Stimulated activated CD8-positive, alpha-beta memory T cell treated with anti-CD3 and anti-CD28 coated beads, Interleukin-7, amount 100 ng/mL, for 4 hours (primary cell): Measurements from ENCODE around the gene DZIP1L.
"Not testable (repeated sequence)": the region's sequence is repeated elsewhere in the genome, so short reads cannot be mapped to it uniquely, and the experiment has no call there.

ENCODE experiments used
- DNase-seq, 2 donors: peaks; one replicate each; pipeline ENCODE4 v3.0.0-alpha.2; 2020; ENCODE audit warnings: low read depth in 2 of 2

DZIP1L gene

DNA sequence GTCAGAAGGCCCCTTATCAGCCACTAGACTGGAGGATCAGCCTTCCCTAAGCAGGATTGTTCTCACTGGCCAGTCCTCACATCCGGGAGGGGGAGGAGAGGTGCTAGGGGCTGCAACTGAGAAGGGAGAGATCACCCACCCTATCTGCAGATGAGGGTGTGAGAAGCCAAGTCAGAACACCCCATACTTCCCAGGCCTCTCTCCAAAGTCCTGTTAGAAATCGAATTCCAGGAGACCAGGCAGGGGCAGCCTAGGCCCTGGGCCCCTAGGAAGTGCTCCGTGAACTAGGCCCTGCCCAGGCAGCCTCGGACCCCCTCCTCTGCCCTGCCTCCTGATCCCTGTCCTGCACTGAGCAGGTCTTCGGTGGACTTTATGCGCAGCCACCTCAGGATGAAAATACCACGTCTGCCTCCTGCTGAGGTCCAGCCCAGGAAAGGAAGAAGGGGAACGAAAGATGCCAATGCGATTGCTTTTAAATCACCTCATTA is 933 bp downstream of the DZIP1L start:
- no peak for DNase-seq

DNA sequence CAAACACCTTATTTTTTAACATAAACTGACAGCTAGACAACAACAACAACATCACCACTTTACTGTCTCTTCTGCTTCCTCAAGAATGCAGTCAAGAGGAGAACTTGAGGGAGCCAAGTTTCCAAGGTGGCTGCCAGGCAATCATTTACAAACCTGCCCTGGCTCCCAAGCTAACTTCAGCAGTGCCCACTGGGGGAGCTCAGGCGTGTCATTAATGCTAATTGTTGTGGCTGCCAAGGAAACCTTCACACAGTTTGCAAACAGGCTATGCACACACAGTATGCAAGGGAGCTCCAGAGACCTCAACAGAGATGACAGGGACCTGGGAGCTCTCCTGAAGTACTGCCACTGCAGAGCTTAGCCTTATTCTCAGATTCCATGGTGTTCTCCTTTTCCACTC is 2.1 kb downstream of the DZIP1L start:
- no peak for DNase-seq

DNA sequence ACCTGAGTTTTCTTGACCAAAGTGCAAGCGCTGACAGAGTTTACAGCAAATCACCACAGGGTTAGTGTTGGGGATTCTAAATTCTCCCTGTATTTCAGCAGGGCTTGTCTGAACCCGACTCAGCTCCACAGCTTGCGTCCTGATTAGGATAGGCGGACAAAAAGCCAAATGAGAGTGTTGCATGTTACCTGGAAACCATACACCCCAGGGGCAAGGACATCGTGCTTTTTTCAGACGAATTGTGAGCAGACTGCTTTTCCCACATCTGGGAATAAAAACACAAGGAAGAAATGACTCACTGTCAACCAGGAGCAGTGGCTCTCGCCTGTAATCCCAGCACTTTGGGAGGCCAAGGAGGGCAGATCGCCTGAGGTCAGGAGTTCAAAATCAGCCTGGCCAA is 3.0 kb downstream of the DZIP1L start:
- no peak for DNase-seq

DNA sequence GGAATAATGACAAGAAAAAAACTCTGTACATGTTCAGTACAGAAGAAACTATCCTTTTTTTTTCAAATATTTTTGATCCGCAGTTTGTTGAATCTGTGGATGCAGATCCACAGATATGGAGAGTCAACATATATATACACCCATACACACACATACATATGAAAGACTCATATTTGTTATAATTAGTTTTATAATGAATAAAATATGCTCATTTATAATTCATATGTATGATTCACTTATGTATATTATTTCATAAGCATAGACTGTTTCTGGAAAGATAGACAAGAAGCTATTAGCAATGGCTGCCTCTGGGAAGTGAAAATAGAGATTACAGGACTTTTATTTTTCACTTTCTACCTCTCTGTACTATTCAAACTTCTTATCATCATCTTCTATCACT is 9.8 kb downstream of the DZIP1L start:
- no peak for DNase-seq

DNA sequence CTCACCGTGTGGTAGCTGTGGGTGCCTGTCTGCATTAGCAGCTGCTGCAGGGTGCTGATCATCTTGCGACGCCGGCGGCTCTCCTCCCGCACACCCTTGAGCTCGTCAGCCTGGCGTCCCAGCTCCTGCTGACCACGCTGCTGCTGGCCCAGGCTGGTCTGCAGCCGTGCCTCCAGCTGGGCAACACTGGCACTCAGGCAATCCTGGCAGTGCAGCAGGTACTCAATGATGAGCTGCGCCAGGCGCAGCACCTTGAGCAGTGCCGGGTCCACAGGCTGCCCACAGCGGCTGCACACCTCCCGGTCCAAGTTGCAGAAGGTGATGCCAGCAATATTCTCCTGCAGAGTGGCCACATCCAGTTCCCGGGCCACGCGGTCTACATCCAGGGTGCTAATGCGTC is 11.9 kb downstream of the DZIP1L start:
- DNase-seq, result no peak

DNA sequence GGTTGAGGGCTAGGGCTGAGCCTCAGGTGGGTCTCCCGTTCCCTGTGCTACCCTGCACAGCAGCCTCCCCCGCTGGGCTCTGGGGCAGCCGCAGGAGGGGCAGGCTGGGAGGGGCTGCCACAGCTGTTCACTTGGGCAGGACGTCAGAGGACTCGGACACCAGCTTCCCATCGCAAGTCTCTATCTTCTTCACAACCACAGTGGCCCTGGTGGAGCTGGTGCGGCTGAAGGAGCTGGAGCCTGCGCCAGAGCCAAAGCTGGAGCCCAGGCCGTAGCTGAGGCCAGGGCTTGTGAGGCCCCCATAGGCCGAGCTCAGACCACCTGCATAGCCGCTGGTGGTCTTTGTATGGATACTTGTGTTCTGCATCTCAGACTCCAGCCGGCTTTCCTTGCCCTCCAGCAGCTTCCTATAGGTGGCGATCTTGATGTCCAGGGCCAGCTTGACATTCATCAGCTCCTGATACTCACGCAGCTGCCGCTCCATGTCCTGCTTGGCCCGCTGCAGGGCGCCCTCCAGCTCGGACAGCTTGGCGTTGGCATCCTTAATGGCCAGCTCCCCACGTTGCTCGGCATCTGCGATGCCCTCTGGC is 14.0 kb downstream of the DZIP1L start:
- not testable (repeated sequence) for DNase-seq

DNA sequence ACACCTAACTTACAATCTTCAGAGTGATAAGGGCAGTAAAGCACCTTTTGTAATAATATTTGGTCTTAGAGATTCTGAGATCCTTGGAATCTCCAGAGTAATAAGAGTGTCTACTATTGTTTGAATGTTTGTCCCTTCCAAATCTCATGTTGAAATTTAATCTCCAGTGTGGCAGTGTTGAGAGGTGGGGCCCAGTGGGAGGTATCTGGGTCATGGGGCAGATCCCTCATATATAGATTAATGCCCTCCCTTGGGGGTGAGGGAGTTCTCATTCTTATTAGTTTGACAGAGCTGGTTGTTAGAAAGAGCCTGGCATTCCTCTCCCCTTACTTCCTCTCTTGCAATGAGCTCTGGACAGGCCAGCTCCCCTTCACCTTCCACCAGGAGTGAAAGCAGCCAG is 16.0 kb downstream of the DZIP1L start:
- DNase-seq, result no peak

DNA sequence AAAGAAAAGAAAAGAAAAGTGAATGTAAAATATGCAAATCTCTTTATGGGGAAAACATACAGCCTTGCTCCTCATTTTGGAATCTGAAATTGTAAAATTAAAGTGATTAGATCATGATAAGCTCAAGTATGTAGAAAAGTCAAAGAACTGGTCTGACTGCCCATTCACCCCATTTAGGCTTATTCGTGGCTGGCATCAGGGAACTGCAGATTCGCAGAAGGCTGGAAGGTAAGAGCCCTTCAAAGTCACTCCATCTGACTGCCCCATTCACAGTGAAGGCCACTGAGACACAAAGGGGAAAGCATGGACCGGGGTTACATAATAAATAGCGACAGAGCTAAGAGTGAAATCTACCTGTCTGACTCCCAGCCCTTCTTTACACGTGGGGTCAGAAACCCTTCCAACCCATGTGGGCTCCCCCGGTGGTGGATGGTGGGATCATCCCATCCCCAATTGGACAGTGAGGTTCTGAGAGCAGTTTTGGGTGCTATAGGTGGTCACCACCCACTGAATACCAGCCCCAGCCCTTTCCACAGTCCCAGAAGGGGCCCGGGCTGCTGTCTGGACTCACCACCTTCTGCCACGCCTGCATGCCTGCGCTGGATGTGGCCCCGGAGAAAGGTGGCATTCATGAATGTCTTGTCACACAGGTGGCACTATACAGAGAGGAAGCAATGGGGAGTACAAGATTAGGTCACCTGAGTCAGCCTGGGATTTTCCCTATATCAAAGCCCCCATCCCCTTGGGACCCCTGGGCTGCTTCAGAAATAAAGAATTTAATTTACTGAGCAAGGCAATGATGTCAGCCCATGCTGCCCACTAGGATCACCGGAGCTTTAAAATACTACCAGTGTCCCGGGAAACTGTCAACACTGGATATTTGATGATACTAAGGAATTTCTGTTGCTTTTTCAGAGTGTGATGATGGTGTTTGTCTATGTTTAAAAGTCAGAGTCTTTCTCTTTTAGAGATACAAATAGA is 17.9 kb downstream of the DZIP1L start:
- DNase-seq, result no peak

DNA sequence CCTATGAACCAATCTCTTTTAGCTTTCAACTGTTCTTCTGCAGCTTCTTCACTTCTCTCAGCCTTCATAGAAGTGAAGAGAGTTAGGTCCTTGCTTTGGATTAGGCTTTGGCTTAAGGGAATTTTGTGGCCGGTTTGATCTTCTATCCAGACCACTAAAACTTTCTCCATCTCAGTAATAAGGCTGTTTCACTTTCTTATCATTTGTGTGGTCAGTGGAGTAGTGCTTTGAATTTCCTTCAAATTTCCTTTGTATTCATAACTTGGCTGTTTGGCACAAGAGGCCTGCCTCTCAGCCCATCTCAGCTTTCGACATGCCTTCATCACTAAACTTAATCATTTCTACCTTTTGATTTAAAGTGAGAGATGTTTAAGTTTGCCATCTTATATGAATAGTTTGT is 21.7 kb downstream of the DZIP1L start:
- DNase-seq, result no peak

DNA sequence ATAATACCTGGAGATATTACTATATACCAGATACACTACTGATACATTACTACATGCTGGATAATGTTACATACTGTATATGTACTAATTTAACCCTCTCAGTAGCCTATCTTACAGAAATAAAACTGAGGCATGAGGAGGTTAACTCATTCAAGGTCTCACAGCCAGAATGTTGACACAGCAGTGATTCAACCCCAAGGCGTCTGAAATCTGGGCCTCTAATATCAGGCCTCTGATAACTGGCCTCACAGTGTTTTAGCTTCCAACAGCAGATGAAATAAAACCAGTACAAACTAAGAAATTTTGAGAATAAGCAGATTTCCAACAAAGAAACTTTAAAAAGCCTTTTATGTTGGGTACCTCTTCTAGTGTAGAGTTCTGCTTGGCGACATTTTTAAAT is 23.4 kb downstream of the DZIP1L start:
- no peak for DNase-seq

DNA sequence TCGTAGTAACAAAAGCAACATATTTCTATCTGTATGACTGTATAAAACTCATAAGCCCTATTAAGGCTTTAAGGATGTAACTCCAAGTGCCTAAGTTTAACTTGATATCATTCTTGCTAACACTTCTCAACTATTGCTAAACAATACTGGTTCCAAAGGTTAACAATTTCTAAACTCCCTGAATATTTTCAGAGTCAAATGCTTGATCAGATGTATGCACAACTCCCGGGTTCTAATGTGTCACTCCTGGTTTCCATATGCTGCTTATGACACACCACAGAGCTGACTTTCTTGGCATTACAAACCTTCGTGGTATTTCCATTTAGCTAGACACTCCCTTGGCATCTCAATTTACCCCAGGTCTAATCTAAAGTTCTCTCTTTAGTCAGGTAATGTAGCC is 26.3 kb downstream of the DZIP1L start:
- DNase-seq, result no peak

DNA sequence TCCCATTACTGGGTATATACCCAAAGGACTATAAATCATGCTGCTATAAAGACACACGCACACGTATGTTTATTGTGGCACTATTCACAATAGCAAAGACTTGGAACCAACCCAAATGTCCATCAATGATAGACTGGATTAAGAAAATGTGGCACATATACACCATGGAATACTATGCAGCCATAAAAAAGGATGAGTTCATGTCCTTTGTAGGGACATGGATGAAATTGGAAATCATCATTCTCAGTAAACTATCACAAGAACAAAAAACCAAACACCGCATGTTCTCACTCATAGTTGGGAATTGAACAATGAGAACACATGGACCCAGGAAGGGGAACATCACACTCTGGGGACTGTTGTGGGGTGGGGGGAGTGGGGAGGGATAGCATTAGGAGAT is 29.7 kb downstream of the DZIP1L start:
- DNase-seq, result not testable (repeated sequence)

DNA sequence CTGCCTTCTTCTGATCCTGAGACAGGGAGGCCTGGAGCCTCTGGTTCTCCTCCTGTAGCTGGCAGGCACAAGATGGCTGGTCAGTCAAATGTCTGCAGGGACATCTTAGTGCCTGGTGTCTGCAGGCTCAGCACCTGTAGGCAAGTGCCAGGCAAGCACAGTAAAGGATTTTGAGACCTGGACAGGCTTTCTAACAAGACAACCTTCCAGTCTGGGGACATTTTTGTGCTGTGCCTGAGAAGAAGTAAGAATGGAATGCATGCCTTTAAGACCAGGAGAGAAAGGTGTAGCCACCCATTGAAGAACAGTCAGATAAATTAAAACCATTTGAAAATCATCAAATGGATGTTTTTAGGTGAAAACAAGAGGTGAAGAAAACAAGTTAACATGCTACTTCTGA is 31.2 kb downstream of the DZIP1L start:
- no peak for DNase-seq

DNA sequence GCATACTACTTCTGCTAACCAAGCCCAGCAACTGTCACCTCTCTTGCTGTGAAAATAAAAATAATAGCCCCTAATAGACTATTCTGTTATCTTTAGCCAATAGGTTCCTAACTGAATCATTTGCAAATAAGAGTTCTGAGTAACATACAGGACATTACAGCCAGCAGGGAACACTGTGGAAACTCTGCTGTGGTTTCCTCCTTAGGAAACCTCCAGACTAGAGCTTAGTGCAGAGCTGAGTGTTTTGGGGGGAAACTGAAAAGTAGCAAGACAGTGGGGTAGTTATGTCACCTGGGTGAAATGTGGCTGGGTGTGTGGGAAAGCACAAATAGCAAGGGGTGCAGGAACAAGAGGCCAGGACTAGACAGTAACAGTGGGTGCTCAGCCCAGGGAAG is 32.4 kb downstream of the DZIP1L start:
- DNase-seq, result no peak

DNA sequence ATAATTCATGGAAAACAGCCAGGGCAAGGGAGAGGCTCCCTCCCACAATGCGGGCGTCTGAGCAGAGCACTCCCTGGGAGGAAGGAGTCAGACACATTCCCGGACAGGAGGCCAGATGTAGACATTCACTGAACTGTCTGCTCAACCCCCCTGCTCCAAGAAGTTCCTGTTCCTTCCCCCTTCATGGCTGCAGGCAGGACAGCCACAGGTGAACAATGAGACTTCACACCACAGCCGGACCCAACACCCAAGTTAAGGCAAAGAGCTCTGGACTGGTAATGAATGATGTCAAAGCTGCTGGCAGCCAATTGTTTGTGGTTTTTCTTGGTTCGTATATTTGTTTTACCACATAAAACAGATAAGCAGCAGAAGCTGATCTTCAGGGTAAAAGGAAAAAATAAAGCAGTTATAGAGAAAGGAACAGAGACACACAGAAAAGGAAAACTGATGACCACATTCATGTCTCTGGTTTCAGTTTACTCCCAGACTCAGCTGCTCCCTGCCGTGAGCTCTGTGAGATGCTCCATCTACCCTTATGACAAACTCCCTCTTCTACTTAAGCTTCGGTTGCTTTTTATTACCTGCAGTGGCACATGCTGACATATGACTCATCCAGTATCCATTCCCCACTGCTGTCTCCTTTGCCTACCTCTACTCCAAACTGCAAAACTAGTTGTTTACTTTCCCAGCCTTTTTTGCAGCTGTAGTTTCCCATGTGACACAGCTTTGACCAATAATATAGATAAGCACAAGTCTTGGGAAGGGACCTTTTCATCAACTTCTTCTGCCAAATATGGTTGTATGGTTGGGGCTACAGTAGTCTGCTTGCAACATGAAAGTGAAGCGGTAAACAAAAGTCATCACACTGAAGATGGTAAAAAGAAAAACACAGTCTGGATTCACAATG is 33.1 kb downstream of the DZIP1L start:
- no peak for DNase-seq

DNA sequence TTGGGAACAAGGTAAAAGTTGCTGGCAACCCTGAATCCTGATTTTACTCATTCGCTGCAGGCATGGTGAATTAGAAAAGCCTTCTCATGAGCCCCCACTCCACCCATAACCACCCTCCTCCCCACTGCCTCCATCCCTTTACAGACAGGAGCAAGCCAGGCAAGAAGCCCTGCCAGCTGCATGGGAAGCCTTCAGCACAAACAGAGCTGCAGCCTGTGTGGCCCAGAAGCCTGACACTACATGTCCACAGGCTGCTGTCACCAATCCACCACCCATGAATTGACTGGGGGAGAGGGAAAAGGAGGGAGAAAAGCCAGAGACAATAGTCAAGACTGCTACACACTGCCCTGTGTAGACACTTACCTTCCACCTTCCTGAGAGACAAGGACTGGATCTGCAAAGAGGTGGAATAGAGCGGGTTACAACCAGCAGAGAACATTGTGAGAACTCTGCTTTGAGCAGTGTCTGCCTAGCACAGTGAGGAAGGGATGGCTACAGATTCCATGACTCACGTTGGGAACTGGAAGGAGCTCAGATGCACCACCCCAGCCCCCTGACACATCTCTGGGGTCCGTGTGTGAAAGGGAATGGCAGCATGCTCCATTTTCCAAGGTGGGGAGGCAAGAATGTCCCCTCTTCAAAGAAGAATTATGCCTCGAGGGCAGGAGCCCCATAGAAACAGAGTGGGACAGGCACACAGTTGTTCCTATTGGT is 33.9 kb downstream of the DZIP1L start:
- DNase-seq, result no peak

DNA sequence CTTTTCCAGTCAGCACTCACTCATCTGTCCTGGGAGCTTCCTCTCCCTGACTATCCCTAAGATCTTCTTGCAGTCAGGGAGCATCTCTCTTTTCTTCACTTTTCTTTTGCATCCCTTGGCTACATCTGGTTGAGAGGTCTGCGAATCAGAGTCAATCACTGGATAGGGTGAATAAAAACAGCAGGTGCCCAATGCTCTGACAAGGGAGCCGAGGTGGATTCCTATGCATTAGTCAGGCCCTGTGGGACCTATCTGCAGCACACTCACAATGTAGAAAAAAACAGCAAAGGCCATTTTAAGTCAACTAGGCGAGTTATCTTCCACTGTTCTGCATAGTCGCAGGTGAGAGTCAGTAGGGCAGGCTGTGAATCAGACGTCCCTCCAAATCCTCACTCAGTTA is 35.5 kb downstream of the DZIP1L start:
- DNase-seq, result no peak

DNA sequence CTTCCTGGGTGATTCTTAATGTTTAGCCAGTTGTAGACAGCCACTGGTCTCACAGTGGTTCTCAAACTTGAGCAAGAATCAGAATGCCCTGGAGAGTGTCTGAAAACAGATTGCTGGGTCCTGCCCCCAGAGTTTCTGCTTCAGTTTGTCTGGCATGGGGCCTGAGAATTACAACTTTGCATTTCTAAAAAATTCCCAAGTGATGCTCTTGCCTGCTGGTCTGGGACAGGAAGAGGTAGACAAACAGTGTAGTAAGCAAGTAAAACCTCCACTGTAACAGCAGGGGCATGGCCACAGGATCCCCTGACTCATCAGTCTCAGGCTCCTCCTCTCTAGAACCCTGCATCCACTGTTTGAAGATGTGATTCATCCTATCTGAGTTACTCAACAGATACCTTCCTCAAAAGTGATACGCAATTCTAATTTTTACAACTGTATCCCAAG is 36.5 kb downstream of the DZIP1L start:
- DNase-seq, result no peak

DNA sequence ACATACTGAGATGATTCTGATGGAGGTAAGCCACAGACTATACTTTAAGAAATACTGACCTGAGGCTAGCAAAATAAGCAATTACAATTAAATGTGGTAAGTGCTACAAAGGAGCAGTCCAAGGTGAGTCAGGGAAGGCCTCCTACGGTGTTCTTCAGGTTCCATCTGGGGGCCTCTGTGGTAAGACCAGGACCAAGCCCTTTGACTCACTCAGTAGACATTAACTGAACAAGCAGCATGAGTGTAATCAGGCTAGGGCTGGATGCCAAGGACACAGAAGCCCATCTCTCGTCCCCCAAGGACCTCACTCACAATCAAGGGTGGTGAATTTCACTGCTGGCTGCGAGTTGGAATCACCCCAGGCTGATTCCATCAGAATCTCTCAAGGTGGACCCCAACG is 37.3 kb downstream of the DZIP1L start:
- no peak for DNase-seq

DNA sequence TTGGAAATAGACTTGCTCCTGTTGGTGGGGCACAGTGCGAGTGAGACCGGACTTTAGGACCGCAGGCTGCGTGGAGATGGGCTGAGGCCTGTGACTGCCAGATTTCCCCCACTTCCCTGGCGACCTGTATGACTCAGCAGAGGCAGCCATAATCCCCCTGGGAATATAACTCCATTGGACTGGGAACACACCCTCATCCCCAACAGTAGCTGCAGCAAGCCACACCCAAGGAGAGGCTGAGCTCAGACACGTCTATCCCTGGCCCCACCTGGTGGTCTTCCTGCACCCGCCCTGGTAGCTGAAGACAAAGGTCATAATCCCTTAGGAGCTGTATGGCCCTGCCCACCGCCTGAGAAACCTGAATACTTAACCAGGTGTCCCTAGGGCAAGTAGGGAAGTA is 42.6 kb downstream of the DZIP1L start:
- no peak for DNase-seq

DNA sequence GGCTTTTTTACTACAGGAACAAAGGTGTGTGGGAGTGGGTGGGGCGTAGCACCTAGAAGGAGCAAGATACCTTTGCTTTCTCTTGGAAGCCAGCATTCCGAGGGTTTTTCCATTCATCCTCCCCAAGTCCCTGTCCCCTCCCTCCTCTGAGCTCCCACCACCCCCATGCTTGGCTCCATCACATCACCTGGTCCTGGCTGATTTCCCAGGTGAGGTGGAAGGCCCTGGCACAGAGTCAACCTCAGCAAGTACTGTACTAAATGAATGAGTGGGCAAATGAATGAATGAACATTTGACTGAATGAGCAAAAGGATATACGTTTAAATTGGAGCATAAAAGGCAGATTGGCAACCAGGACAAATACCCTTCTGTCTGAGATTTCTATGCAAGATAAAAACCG is 45.4 kb downstream of the DZIP1L start:
- no peak for DNase-seq
